ENCODE data around the gene C1QL3. TPM values are rescaled to one million over a fixed set of nuclear protein-coding genes. Genes with fewer than 3 reads are reported as not detected.
A peak's percentile ranks its signal among the peaks of the same experiment; 100 is the strongest.

Gene C1QL3
- total and polyA plus RNA-seq, 2 of the 4 experiments (the other 2 are of a cell fraction): not detected

- H4K91ac ChIP-seq (ENCODE audit: insufficient read depth, low read depth, low read length): no peak overlapping the region
- no peak overlapping the region for H2BK20ac ChIP-seq (ENCODE audit: low read depth, low read length)
- H3K23ac ChIP-seq (ENCODE audit: low read depth, low read length): no peak overlapping the region; the same call in 1 of the 2 replicates
- no peak overlapping the region for H4K5ac ChIP-seq (ENCODE audit: low read depth, low read length)
- no peaks in the 10 kb centered on the region for H3K36me3 ChIP-seq (ENCODE audit: control insufficient read depth, insufficient read depth, low read length)
- H3K56ac ChIP-seq (ENCODE audit: extremely low read depth, insufficient read depth, low read length): no peak overlapping the region
- no peak overlapping the region for H3K27ac ChIP-seq (ENCODE audit: insufficient read depth, low read length)
- intact Hi-C loops (cut with micrococcal nuclease): no loop called here
- no peaks in the 10 kb centered on the region for H3K4me1 ChIP-seq (ENCODE audit: control insufficient read depth, insufficient read depth, low read length)
- H3K4ac ChIP-seq (ENCODE audit: low read depth, low read length): no peak overlapping the region
- H3K4me2 ChIP-seq (ENCODE audit: low read depth, low read length): peak overlapping the region; percentile 36; the same call in 1 of the 2 replicates
- TF ChIP-seq MXI1 (IDR thresholded peaks at IDR 0.05; ENCODE audit: borderline replicate concordance, low read depth, low read length): no peak
- no peak for TF ChIP-seq RAD21 (IDR thresholded peaks at IDR 0.05; ENCODE audit: low read length)
- TF ChIP-seq NFE2L2 (IDR thresholded peaks at IDR 0.05; ENCODE audit: low read depth, low read length): no peak
- no peak overlapping the region for H4K8ac ChIP-seq (ENCODE audit: low read depth in 2 of 2, low read length in 2 of 2)
- H2AFZ ChIP-seq (replicated peaks; ENCODE audit: low read length, poor library complexity): no peak overlapping the region
- no peak overlapping the region; the same call in 1 of the 2 replicates for H3K4me3 ChIP-seq (ENCODE audit: insufficient read depth, low read depth, low read length)
- H2BK5ac ChIP-seq (ENCODE audit: low read depth, low read length, poor library complexity, severe bottlenecking): no peak overlapping the region
- POLR2A ChIA-PET (ENCODE audit: unreplicated experiment): no interaction called here
- no peaks in the 10 kb centered on the region for H3K9me1 ChIP-seq (ENCODE audit: insufficient read depth, low read length)
- H2BK15ac ChIP-seq (ENCODE audit: low read depth, low read length): no peak overlapping the region
- H4K20me1 ChIP-seq (ENCODE audit: insufficient read depth, low read length): no peaks in the 10 kb centered on the region
- no peaks in the 10 kb centered on the region for H3K9me3 ChIP-seq (ENCODE audit: control insufficient read depth, insufficient read depth, low read length)
- no peak overlapping the region for H3K9ac ChIP-seq (ENCODE audit: low read depth, low read length)
- no peak overlapping the region for H2AK5ac ChIP-seq (ENCODE audit: low read depth, low read length)
- ATAC-seq (ENCODE audit: low read depth): no peak
- no TSS peak for BruUV-seq (replicated peaks)
- H2AK9ac ChIP-seq (replicated peaks; ENCODE audit: low read depth, low read length, poor library complexity): no peak overlapping the region
- peaks cover 50% of the 10 kb centered on the region for H3K27me3 ChIP-seq (ENCODE audit: control insufficient read depth, insufficient read depth, low read length)
- in situ Hi-C loops (cut with MboI; ENCODE audit: low sequenced_read_pairs): no loop called here
- DNase-seq: no peak
- H3K18ac ChIP-seq (ENCODE audit: low read depth, low read length): no peak overlapping the region
- WGBS, 2 experiments (ENCODE audit: extremely low coverage in 2 of 2, insufficient read length in 1 of 2): 3% methylated on average over 52 of the region's 104 CpGs; no CpG with 5 or more reads in 1 of the 2 experiments
- no peak overlapping the region for H2BK120ac ChIP-seq (ENCODE audit: low read depth, low read length)
- CTCF ChIA-PET: no interaction called here
- H3K79me1 ChIP-seq (ENCODE audit: low read depth in 1 of 2, low read length in 2 of 2): no peaks in the 10 kb centered on the region
- H3K14ac ChIP-seq (replicated peaks; ENCODE audit: low read depth, low read length): no peak overlapping the region
- dilution Hi-C loops (cut with HindIII; ENCODE audit: low sequenced_read_pairs, unreplicated experiment): no loop called here
Measured at GRCh38 chr10:16519908-16520861, 1.5 kb downstream of the C1QL3 start.
